Breast epithelium (tissue), 4 donors: ENCODE measurements around the gene HEPACAM. TPM values are rescaled to one million over a fixed set of nuclear protein-coding genes. Genes with fewer than 3 reads are reported as not detected.

Source experiments
- DNase-seq, 2 donors: peaks; one replicate each; pipeline ENCODE4 v3.0.0-alpha.2; 2019; ENCODE audit warnings: low spot score in 2 of 2
- H3K27ac ChIP-seq, 2 donors: fragments of 200-600 bp; sonication (generic) in 1 of 2; one replicate each; pipeline ENCODE4 v1.5.1; 2016 to 2019; ENCODE audit warnings: mild to moderate bottlenecking in 1 of 2
- H3K27me3 ChIP-seq, 2 donors: fragments of 200-600 bp; sonication (generic) in 1 of 2; one replicate each; pipeline versions ENCODE4 v1.5.1 to v1.6.0; 2017 to 2019; ENCODE audit warnings: control low read depth in 1 of 2, mild to moderate bottlenecking in 1 of 2
- H3K36me3 ChIP-seq: fragments of 200-600 bp; one replicate; pipeline ENCODE4 v1.5.1; 2019
- H3K4me1 ChIP-seq, 2 donors: fragments of 200-600 bp; sonication (generic); one replicate each; pipeline ENCODE4 v1.5.1; 2016 to 2019; ENCODE audit warnings: control low read depth in 1 of 2
- H3K4me3 ChIP-seq, 3 donors: fragments of 200-600 bp; sonication (generic); 1 replicate in 2 of 3; 2 replicates in 1 of 3; pipeline ENCODE4 v1.5.1; 2016 to 2019; ENCODE audit warnings: mild to moderate bottlenecking in 3 of 3, moderate library complexity in 2 of 3
- H3K9me3 ChIP-seq, 2 donors: fragments of 200-600 bp; sonication (generic) in 1 of 2; one replicate each; pipeline ENCODE4 v1.5.1; 2016 to 2019; ENCODE audit warnings: control low read depth in 1 of 2
- POLR2A ChIP-seq: fragments of 450-650 bp; IDR thresholded peaks from one replicate; pipeline ENCODE4 v1.6.1; 2016; ENCODE audit warnings: antibody characterized with exemption, mild to moderate bottlenecking, moderate library complexity
- POLR2AphosphoS5 ChIP-seq, 3 donors: sonication (generic); formaldehyde crosslinking; IDR thresholded peaks; one replicate each; pipeline ENCODE4 v1.6.1; 2017; ENCODE audit warnings: antibody characterized with exemption in 3 of 3
- intact Hi-C: fragments of 100-400 bp; cut with DNase I; formaldehyde crosslinking; loops from one replicate; pipeline ENCODE4 v1.15.1; 2023; ENCODE audit warnings: low total_unique reads
- total RNA-seq, 3 donors: library from RNA; depleted of rRNA; stranded (reverse); fragments of >200 nt; gene quantifications; one replicate each; pipeline ENCODE4 v1.1.0, GENCODE V29; 2016
- TF ChIP-seq, protein P1 (sequence below), 3 donors: fragments of 450-650 bp; IDR thresholded peaks; one replicate each; pipeline ENCODE4 v1.5.1; 2016 to 2017; ENCODE audit warnings: antibody characterized with exemption in 3 of 3, mild to moderate bottlenecking in 3 of 3, moderate library complexity in 3 of 3

HEPACAM gene
- total RNA-seq, 3 donors from 2014 or later: 2.3 to 25.4 (median 6.1) TPM

DNA sequence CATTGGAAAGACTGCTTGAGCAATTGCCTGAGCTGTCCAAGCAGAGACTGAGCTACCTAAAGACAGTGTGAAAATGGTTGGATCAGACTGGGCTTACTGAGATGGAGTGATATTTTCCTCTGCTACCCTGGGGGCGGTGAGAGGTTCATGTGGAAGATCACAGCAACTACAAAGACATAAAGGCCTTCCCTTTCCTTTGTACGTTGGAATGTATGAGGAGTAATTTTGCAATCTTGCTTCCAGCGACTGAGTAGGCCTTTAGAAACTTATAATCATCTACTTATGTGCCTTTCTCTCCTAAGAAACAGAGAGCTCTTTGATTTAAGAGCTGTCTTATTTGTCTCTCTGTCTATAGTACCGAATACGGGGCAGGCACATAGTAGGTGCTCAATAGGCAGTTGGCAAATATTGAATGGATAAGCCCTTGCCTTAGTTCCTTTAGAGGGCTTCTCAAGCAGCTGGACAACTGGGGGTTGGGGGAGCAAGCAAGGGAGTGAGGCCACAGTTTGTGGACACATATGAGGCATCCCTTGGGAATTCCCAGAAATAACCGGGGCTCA lies 2.4 kb upstream of the HEPACAM start:
- no peaks in the 10 kb centered on the region for H3K36me3 ChIP-seq
- H3K9me3 ChIP-seq: no peaks in the 10 kb centered on the region
- intact Hi-C loops: no loop called here
- no peaks in the 10 kb centered on the region for H3K27me3 ChIP-seq
- H3K4me1 ChIP-seq: no peaks in the 10 kb centered on the region
- TF ChIP-seq, protein P1, sequence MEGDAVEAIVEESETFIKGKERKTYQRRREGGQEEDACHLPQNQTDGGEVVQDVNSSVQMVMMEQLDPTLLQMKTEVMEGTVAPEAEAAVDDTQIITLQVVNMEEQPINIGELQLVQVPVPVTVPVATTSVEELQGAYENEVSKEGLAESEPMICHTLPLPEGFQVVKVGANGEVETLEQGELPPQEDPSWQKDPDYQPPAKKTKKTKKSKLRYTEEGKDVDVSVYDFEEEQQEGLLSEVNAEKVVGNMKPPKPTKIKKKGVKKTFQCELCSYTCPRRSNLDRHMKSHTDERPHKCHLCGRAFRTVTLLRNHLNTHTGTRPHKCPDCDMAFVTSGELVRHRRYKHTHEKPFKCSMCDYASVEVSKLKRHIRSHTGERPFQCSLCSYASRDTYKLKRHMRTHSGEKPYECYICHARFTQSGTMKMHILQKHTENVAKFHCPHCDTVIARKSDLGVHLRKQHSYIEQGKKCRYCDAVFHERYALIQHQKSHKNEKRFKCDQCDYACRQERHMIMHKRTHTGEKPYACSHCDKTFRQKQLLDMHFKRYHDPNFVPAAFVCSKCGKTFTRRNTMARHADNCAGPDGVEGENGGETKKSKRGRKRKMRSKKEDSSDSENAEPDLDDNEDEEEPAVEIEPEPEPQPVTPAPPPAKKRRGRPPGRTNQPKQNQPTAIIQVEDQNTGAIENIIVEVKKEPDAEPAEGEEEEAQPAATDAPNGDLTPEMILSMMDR (IDR thresholded peaks at IDR 0.05): no peak
- TF ChIP-seq POLR2AphosphoS5 (IDR thresholded peaks at IDR 0.05): no peak
- no peak for TF ChIP-seq POLR2A
- no peak for DNase-seq
- no peak overlapping the region for H3K4me3 ChIP-seq
- H3K27ac ChIP-seq: no peak overlapping the region

DNA sequence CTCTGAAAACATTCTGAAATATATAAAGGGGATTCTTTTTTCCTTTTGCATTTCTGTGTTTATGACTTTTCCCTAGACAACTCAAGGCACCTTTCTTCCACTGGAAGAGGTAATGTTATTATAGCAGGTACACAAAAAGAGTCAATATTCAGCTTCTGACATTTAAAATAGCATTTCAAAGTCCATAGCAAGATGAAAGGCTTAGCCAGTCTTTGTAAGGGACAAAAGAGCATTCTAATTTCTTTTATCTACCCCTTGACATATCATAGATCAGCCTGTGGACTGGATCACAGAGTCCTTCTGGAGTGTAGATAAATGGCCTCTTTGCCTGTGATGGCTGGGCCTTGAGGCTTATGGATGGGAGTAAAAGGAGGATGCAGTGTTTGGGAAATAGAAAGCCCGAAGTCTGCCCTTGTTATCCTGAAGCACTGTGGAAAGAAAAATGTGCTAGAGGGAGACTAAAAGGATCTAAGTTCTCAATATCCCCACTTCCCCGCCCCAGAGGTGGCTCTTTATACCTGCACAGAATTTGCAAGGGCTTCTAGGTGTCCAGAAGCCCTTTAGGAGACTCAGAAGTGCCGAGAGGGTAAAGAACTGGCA lies 1.6 kb upstream of the HEPACAM start:
- H3K27me3 ChIP-seq: no peaks in the 10 kb centered on the region
- H3K4me1 ChIP-seq: no peaks in the 10 kb centered on the region
- no peaks in the 10 kb centered on the region for H3K36me3 ChIP-seq
- no peak for DNase-seq
- no peaks in the 10 kb centered on the region for H3K9me3 ChIP-seq
- TF ChIP-seq POLR2AphosphoS5 (IDR thresholded peaks at IDR 0.05) (no peak), POLR2A (no peak)
- TF ChIP-seq, protein P1 (IDR thresholded peaks at IDR 0.05): no peak
- no peak overlapping the region for H3K4me3 ChIP-seq
- no peak overlapping the region for H3K27ac ChIP-seq
- intact Hi-C loops: no loop called here

GRCh38 chr11:124934862-124935547 lies 842 bp downstream of the HEPACAM start:
- intact Hi-C loops: no loop called here
- no peak for TF ChIP-seq POLR2AphosphoS5 (IDR thresholded peaks at IDR 0.05)
- TF ChIP-seq, protein P1 (IDR thresholded peaks at IDR 0.05): no peak
- TF ChIP-seq POLR2A: no peak
- H3K9me3 ChIP-seq: no peaks in the 10 kb centered on the region
- H3K27ac ChIP-seq: no peak overlapping the region
- H3K36me3 ChIP-seq: no peaks in the 10 kb centered on the region
- H3K4me1 ChIP-seq: no peaks in the 10 kb centered on the region
- no peak overlapping the region for H3K4me3 ChIP-seq
- no peaks in the 10 kb centered on the region for H3K27me3 ChIP-seq
- DNase-seq: no peak

DNA sequence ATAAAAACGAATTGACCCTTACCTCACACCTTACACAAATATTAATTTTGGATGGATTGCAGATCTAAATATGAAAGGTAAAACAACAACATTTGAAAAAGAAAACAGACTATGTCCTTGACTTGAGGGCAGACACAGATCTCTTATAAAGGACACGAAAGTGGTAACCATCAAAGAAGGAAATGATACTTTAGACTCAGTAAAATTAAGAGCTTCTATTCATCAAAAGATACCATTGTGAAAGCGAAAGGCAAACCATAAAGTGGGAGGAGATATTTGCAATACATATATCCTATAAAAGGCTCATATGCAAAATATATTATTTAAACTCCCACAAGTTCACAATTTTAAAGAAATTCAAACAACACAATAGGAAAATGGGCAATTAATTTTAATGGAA lies 5.0 kb downstream of the HEPACAM start:
- Histone ChIP-seq H3K36me3 (no peaks in the 10 kb centered on the region), H3K9me3 (no peaks in the 10 kb centered on the region), H3K27ac (no peak overlapping the region), H3K27me3 (no peaks in the 10 kb centered on the region), H3K4me3 (no peak overlapping the region), H3K4me1 (no peaks in the 10 kb centered on the region)
- TF ChIP-seq POLR2AphosphoS5 (IDR thresholded peaks at IDR 0.05) (no peak), POLR2A (no peak)
- TF ChIP-seq, protein P1 (IDR thresholded peaks at IDR 0.05): no peak
- DNase-seq: no peak
- intact Hi-C loops: no loop called here
